SU-DHL-6 (cell line): ENCODE measurements around the gene DDX31.

Experiments
- CTCF ChIP-seq: fragments of 200-600 bp; sonication (generic); IDR thresholded peaks from one replicate; pipeline ENCODE4 v1.5.1; 2017; ENCODE audit warnings: antibody characterized with exemption, mild to moderate bottlenecking, low read length, moderate library complexity; ENCODE audit not compliant: insufficient read depth, poor library complexity, severe bottlenecking
- EZH2phosphoT487 ChIP-seq: fragments of 200-600 bp; sonication (generic), shearing (Covaris generic); conservative IDR thresholded peaks from 2 replicates; pipeline ENCODE4 v1.6.1; 2018; ENCODE audit warnings: mild to moderate bottlenecking, antibody characterized with exemption, low read length, moderate library complexity, mixed read lengths

GRCh38 chr9:132648283-132648682, 21.5 kb downstream of the DDX31 start:
- TF ChIP-seq CTCF, result no peak
- TF ChIP-seq EZH2phosphoT487, result no peak
